ENCODE measurements around the gene CFAP141. TPM values are rescaled to one million over a fixed set of nuclear protein-coding genes. Genes with fewer than 3 reads are reported as not detected.
A peak's percentile ranks its signal among the peaks of the same experiment; 100 is the strongest.

The CFAP141 gene
- total and polyA plus RNA-seq, 2 of the 13 experiments (the other 11 are each of a cell fraction or from before 2014, with no cell fraction given), result not detected

GRCh38 chr1:154186852-154187501 lies 19.2 kb downstream of the CFAP141 start:
- peaks cover 9% of the 10 kb centered on the region for H3K79me2 ChIP-seq (ENCODE audit: insufficient read depth, low read length)
- H3K9ac ChIP-seq (ENCODE audit: insufficient read depth, low read depth, low read length), result no peak overlapping the region
- intact Hi-C loops (cut with micrococcal nuclease; ENCODE audit: unreplicated experiment) (no loop called here), in situ Hi-C loops (cut with HindIII; ENCODE audit: extremely low pct_ligation_motif_present, low pct_unique_long_range_greater_than_20kb) (no loop called here)
- DNase-seq (ENCODE audit: low spot score) (no peak), FAIRE-seq (no peak), ATAC-seq (no peak)
- peak overlapping the region; percentile 43 for H3K4me2 ChIP-seq (ENCODE audit: low read depth, low read length)
- H2AFZ ChIP-seq (ENCODE audit: low read length), result no peak overlapping the region
- no peaks in the 10 kb centered on the region; a peak in 1 of 5 replicates for H3K27me3 ChIP-seq (ENCODE audit: control insufficient read depth in 1 of 2, insufficient read depth in 2 of 2, low read length in 2 of 2)
- no peaks in the 10 kb centered on the region for H3K9me3 ChIP-seq (ENCODE audit: low read length)
- TF ChIP-seq REPIN1 (CRISPR knock-in tag; IDR thresholded peaks at IDR 0.05; ENCODE audit: borderline replicate concordance, low read depth) (no peak), ZNF232 (CRISPR knock-in tag; IDR thresholded peaks at IDR 0.05; ENCODE audit: borderline replicate concordance) (no peak), FOXA3 (CRISPR knock-in tag; IDR thresholded peaks at IDR 0.05) (peak; percentile 19; the same call in 1 of the 2 replicates), ZNF652 (CRISPR knock-in tag; IDR thresholded peaks at IDR 0.05; ENCODE audit: borderline replicate concordance, low read depth) (peak; percentile 78), ZBTB40 (IDR thresholded peaks at IDR 0.05) (peak; percentile 94), ZBTB40 (CRISPR knock-in tag; IDR thresholded peaks at IDR 0.05) (peak; percentile 99), MAX (IDR thresholded peaks at IDR 0.05) (no peak), ZNF354B (CRISPR knock-in tag; IDR thresholded peaks at IDR 0.05) (no peak), FOXA1 (IDR thresholded peaks at IDR 0.05) (no peak), FOXA1 (CRISPR knock-in tag; IDR thresholded peaks at IDR 0.05) (peak; percentile 3; the same call in 1 of the 2 replicates), SAFB2 (CRISPR knock-in tag; IDR thresholded peaks at IDR 0.05; ENCODE audit: borderline replicate concordance, low read depth) (no peak)
- no peak overlapping the region for H3K4me3 ChIP-seq (replicated peaks in 1 of 3; ENCODE audit: insufficient read depth in 1 of 3, low read depth in 2 of 3, low read length in 3 of 3)
- no peak overlapping the region for H3K27ac ChIP-seq (ENCODE audit: extremely low read length, insufficient read depth, low read length)
- BruUV-seq (replicated peaks), result no TSS peak
- ChIA-PET POLR2A (no interaction called here), CTCF (ENCODE audit: low intra/inter-chr PET ratio, low total read pairs) (interaction anchor here (1.3 to 2.5 kb wide), 2 partner anchors 85 to 148 kb away, joined by 3 to 20 read pairs; partner anchors contain the start of gene HAX1)
- H3K4me1 ChIP-seq (ENCODE audit: insufficient read depth, low read length), result peaks cover 26% of the 10 kb centered on the region
- no peaks in the 10 kb centered on the region for H3K36me3 ChIP-seq (replicated peaks in 1 of 2; ENCODE audit: control insufficient read depth in 1 of 2, insufficient read depth in 2 of 2, low read length in 2 of 2)
- H4K20me1 ChIP-seq (ENCODE audit: insufficient read depth, low read length), result peaks cover 6% of the 10 kb centered on the region; the same call in 1 of the 2 replicates
- 2% methylated on average over 2 of the region's 2 CpGs for WGBS (ENCODE audit: low lambda C conversion rate)

All from HepG2 (cell line).